Activated CD8-positive, alpha-beta memory T cell treated with anti-CD3 and anti-CD28 coated beads, Interleukin-2, amount 50 U/mL, for 1 hour (primary cell): Measurements from ENCODE around the gene CLEC5A.
"Not testable (repeated sequence)": the region's sequence is repeated elsewhere in the genome, so short reads cannot be mapped to it uniquely, and the experiment has no call there.

Experiments
- DNase-seq: peaks from one replicate; pipeline ENCODE4 v3.0.0-alpha.2; 2020; ENCODE audit errors: extremely low read depth

The CLEC5A gene

GRCh38 chr7:141949021-141949420 lies 2.2 kb upstream of the CLEC5A start:
- no peak for DNase-seq

DNA sequence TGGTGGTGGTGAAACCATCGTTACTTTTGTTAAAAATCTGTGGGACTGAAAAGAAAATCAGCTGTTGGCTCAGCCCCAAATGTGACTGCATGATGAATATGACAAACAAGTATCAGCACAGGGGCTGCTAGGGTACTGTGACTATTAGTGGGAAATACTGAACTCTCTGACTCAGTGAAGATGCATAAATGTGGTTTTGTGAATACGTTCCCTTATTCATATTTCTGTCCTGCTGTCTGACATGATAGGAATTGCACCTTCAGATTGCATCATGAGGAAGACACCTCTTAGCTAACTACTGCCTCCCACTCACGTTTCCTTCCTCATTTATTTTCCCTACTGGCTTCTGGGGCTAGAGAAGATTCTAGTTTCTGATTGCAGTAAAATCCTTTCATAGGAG lies 1.4 kb downstream of the CLEC5A start:
- no peak for DNase-seq

DNA sequence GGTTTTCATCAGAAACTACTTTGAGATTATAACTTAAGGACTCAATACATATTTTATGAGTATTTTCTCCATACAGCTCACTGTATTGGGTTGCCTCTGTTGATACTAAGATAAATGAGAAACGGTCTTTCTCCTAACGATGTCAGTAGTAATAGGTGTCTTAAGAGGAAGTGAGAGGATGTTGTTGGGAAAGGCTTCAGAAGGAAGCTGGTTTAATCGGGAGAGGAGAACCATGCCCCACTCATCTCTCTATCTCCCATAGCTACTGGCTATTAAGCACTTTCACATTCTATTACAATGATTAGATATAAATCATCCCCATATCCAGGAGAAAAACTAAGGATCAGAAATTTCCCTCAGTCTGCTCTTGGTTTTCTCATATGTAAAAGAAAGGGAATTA lies 2.0 kb downstream of the CLEC5A start:
- DNase-seq: no peak

GRCh38 chr7:141943846-141944245 lies 2.9 kb downstream of the CLEC5A start:
- DNase-seq: no peak

GRCh38 chr7:141941075-141941474 lies 5.7 kb downstream of the CLEC5A start:
- no peak for DNase-seq

DNA sequence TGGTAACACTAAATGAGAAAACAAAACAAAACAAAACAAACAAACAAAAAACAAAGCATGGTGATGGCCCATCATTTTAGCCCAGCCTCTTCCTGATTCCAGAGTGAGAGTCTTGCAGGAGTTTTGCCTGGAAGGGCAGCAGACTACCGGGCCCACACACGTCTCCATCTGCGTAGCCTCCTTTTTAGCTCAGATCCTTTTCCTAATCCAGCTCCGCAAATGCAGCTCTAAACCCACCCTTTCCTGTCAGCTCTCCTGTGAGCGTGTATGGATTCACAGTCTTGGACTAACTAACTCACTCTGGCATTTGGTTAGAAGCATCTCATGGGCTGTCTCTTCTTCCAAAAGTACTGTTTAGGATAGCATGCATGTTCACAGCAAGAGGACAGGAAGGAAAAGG lies 16.6 kb downstream of the CLEC5A start:
- DNase-seq: no peak

- no peak for DNase-seq
These were observed 18.0 kb downstream of the CLEC5A start for GRCh38 chr7:141928845-141929195.

DNA sequence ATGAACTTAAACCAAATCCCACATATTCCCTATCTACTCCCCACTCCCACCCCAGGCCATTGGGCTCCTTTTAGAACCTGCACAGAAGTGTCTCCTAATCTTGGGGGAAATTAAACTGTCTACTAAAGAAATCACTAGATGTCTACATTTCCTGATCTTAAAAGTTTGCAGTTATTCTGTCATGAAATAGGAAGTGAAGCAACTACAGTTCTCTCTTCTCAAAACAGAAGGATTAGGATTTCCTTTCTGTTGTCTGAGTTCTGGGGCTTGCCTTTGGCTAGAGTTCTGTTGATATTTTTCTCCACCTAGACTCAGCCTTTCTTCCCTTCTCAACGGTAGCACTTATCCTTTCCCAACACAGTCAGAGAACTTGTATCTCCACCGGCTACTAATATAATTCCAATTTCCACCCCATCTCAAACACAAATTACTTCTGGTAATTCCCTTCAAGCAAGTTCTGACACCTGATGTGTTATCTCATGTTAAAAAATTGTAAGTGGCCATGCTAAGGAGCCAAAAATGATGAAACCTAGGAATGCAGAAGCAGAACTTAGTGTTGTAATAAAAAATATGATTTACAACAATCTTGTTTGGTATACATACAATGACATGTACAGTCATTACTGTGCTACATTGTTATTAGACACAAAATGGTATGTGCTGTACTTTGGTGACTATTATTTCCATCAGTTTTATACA lies 18.5 kb downstream of the CLEC5A start:
- no peak for DNase-seq

DNA sequence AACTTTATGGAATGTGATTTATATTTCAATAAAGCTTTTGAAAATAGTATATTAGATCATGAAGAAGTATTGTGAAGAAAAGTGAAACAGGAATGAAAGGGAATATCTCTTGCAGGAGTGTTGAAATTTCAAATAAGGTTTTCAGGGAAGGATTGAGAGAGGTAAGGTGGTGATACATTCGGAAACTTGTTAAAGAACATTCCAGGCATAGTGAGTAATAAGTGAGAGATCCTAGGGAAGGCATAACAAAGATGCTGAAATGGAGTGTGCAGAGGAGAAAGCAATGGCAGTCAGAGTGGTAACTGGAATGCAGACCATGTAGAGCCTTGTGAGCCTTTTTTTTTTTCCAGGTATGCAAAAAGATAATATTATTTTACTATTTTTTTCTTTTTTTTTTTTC lies 26.5 kb downstream of the CLEC5A start:
- no peak for DNase-seq

DNA sequence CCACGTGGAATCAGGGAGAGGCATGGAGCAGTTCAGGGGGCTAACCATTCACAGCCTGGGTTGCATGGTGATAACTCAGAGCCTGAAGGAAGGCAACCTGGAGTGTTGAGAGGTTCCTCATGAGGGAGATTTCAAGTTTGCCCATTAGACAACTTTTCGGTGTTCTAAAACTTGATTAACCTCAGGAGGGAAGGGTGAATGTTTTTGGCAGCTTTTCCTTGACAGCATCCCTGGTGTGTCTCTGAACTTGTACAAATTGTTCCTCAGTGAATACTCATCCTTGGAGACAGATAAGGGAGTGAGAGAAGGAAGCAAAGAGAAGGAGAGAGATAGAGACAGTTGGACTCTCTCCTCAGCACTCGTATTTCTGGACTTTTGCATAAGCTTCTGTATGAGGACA lies 30.7 kb downstream of the CLEC5A start, which contains the start of gene OR9A4:
OR9A4 (plus strand) TSS at position 301 of the 400 bp plus-strand sequence. CDS start 2,477 bp downstream, outside the sequence.
- no peak for DNase-seq

GRCh38 chr7:141915565-141915964 lies 31.2 kb downstream of the CLEC5A start:
- no peak for DNase-seq

- no peak for DNase-seq
These were observed 35.4 kb downstream of the CLEC5A start for GRCh38 chr7:141911391-141911790.

DNA sequence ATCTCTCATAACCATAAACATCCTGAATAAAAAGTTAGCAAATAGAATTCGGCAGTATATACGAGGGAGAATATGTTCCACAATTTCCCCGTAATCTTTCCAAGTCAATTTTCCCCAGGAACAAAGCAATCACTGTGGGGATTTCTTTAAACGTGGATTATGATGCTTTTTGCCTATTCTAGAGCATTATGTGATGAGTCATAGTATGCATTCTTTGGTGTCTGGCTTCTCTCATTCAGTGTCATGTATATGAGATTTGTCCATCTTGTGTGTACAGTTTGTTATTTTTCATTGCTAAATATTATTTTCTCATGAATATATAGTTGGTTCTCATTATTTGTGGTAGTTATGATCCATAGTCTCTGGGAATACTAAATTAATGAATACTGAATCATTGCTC lies 40.5 kb downstream of the CLEC5A start:
- no peak for DNase-seq

GRCh38 chr7:141899366-141899765 lies 47.4 kb downstream of the CLEC5A start:
- DNase-seq: not testable (repeated sequence)

DNA sequence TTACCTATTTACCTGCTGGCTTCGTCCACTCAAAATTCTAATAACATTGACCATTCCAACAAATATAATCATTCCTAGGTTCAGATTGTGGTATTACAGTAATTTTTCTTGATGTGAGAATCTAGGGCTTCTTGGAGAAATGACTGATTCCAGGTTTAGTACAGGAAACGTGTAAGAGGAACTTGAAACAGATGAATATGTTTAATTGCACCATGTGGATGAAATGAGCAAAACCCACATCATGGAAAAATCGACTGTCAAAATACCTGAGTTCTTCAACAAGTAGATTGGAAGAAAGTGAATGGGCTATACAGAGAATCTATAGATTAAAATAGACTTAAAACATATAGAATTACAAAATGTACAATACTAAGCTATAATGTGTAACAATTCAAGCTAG lies 55.4 kb downstream of the CLEC5A start:
- no peak for DNase-seq

GRCh38 chr7:141889321-141889720 lies 57.5 kb downstream of the CLEC5A start:
- DNase-seq: no peak

DNA sequence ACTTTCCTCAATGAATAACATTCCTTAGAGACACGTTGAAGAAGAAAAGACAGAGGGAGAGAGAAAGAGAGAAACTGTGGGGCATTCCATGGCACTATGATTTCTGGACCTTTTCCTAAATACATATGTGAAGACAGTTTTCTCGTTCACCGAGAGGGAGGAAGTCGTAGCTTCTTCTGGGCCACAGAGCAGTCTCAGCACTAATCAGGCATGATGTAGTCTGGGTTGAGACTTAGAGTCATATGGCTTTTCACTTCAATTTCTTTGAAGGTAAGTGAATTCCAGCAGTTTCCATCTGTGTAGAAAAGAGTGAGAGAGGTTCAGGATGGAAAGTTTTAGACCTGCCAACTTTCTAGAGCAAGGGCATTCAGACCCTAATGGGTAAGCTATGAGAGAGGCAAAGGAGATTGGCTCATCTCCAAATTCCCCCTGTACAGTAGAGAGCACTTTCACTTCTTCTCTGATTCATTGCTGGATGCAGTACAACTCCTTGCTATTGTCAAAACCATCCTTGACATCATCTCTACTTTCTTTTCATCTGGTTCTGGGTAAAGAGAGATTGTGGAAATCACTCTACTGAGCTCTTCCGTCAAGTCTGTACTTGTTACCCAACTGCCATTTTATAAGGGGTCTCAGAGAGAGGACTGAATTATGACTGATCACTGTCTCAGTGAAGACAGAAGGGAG lies 62.1 kb downstream of the CLEC5A start:
- DNase-seq: no peak

DNA sequence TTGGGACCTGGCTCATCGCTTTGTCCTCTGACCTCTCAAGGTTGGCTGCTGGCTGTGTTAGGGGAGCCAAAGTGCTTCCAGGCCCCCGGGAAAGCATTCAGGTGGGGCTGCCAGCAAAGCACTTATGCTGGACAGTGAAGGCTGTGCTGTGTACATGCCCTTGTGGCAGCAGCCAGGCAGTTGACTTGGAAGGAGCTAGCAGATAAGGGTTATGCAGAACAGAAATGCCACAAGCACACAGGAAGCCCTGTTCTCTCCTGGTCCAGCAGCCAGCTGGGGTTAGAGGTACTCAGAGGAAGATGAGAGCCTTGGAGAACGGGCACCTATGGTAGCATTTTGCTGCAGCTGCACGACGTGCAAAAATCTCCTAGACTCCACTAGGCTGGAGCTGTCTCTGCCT lies 65.8 kb downstream of the CLEC5A start:
- no peak for DNase-seq

DNA sequence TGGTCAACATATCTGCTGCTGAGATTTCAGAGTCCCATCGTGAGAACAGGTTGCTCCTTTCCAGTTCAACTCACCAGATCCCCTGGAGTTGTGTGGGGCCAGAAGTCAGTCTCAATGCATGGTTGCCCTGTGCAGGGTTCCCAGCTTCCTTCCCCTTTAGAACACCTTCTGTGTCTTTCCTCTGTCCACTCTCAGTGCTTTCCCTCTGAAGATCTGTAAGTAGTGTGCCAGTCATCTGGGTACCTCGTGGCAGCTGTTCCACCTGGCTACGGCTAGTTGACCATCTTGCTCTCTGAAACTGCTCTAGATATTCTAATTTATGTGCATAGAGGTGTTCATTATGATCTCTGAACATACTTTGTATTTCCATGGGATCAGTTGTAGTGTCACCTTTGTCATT lies 69.4 kb downstream of the CLEC5A start:
- no peak for DNase-seq
